GDM1 (cell line): ENCODE data around the gene CNBP.
"Not testable (repeated sequence)": the region's sequence is repeated elsewhere in the genome, so short reads cannot be mapped to it uniquely, and the experiment has no call there.

Experiments
- DNase-seq: peaks from one replicate; lab custom pipeline; 2025; lab: John Stamatoyannopoulos, UW

Gene CNBP

DNA sequence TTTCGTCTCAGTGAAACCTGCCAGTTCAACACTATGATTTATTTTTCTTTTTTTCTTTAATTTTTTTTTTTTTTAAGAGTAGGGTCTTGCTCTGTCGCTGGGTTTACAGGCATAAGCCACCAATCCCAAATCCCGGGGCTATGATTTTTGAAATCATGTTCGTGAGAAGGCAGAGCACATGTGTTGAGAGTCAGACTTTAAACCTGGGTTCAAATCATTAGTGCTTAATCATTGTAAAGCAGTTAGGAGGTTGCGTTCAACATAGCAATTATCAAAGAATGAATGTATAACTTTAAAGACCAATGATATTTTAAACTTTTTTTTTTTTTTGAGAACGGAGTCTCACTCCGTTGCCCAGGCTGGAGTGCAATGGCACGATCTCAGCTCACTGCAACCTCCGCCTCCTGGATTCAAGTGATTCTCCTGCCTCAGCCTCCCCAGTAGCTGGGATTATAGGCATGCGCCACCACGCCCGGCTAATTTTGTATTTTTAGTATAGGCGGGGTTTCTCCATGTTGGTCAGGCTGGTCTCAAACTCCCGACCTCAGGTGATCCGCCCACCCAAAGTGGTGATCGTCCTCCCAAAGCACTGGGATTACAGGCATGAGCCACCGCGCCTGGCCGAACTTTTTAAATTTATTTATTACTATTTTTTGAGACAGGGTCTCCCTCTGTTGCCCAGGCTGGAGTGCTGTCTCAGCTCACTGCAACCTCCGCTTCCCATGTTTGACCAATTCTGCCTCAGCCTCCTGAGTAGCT, 1.3 kb upstream of the CNBP start:
- DNase-seq, result not testable (repeated sequence)

- DNase-seq, result no peak
Measured at GRCh38 chr3:129184396-129184657, 631 bp upstream of the CNBP start.

DNA sequence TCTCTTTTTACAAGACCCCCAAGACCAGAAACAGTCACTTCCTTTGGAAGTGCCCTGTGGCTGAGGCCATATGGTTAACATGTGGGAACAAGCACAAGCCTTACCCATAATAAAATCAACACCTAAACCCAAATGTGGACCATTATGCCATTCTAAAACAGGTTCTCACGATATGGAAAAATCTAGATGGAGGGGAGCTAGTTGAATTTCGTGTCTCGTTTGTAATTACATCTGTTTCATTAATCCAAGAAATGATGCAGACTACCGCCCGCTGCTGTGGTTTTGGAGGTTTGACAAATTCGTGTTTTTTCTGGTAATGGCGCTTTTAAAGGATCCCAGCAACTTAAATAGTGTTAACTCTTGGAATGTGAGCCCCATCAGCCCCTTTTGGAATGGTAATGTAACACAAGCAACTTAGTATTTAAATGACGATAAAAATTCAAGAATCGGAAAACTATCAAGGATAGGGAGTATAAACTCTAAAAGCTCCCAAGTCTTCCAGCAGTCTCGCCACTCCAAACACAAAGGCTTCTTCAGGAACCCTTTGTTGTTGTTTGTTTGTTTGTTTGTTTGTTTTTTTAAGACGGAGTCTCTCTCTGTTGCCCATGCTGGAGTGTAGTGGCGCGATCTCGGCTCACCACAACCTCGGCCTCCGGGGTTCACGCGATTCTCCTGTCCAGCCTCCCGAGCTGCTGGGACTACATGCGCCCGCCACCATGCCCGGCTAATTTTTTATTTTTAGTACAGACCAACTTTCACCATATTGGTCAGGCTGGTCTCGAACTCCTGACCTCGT, 1.1 kb downstream of the CNBP start:
- no peak for DNase-seq

GRCh38 chr3:129181819-129182218, 1.9 kb downstream of the CNBP start:
- no peak for DNase-seq

DNA sequence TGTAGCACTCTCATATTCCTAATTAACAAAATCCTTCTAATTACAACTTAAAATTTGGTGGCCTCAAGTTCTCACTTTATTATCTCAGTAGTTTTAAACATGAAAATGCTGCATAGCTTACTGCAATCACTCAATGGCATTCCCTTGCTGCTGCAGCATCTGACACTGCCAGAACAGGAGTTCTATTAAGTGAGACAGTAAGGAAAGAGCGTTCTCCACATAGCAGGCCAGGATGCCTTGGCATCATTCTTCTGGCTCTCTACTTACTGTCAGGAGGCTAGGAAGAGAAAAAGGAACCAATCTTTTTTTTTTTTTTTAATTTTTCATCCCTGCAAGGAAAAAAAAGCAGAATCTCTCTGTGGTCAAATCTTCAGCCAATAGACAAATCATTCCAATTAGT, 3.2 kb downstream of the CNBP start:
- no peak for DNase-seq

DNA sequence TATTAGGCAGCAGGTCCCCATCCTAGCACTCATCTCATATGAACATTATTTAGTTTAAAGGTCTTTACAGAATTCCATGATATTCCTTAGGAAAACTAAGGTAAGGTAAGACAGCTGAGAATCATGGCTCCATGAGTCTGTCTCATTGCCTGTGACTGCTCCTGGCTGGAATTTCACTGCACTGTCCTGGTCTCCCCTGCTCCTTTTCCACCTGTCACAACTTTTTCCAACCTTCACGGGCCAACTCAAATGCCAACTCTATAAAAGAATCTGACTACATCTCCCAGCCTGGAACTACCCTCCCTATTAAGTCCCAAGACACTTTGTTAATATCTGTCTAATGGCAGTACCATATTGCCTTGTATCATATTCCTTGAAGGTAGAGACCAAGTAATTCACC, 7.6 kb downstream of the CNBP start:
- no peak for DNase-seq

GRCh38 chr3:129173725-129174124, 10.0 kb downstream of the CNBP start:
- no peak for DNase-seq

GRCh38 chr3:129173206-129173605, 10.5 kb downstream of the CNBP start:
- DNase-seq, result no peak

GRCh38 chr3:129166579-129167332, 16.9 kb downstream of the CNBP start:
- DNase-seq, result no peak

DNA sequence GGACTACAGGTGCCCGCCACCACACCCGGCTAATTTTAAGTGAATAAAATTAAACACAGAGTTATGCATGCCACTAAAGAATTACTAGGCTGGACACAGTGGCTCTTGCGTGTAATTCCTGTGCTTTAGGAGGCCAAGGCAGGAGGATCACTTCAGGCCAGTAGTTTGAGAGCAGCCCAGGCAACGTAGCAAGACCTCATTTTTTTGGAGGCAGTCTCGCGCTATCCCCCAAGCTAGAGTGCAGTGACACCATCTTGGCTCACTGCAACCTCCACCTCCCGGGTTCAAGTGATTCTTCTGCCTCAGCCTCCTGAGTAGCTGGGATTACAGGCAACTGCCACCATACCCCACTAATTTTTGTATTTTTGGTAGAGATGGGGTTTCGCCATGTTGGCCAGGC, 18.1 kb downstream of the CNBP start:
- DNase-seq, result not testable (repeated sequence)

DNA sequence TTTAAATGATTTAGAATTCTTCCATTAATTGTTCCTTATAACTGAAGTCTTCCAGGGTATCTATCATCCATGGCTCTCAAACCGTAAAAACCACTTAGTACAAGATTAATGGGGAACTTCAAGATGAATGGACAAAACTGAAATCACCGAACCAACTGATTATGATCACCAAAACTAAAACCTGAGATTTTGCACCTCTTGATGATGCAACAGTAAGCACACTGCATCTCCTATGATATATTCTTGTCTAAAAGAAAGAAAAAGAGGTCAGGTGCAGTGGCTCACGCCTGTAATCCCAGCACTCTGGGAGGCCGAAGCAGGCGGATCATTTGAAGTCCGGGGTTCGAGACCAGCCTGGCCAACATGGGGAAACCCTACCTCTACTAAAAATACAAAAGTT, 19.2 kb downstream of the CNBP start:
- no peak for DNase-seq

DNA sequence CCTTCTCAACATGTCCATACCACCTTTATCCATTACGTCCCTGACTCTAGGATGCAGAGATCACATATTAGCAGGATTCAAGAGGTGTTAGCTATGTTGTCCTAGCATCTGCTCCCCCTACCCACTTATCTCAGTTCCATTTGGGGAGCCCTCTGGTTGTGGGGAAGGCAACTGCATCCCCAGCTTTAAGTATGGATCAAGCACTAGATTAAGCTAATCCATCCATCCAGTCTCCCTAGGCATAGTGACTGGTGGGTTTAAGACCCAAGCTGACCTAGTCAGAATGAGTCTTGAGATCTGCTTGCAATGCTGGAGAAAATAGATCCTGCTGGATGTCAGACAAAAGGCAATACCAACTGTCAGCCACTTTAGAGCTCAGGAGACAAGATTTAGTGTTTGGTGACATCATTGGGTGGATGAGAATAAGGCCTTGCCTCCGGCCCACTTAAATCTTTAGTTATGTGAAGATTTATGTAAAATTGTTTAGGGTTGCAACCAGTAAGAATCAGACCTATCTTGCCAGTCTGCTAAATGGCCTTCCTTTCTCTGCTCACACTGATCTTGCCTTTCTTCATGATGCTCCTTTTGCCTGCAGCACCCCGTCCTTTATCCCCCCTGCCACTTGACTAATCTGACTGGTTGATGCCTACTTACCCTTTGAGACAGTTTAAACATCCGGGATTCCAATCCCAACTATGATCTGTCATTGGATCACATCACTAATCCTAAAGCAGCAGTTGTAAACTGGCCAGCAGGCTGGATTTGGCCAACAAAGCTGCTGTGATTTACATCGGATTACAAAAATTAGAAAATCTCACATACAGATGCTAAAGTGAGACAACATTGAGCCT, 20.7 kb downstream of the CNBP start:
- no peak for DNase-seq

- no peak for DNase-seq
Measured at GRCh38 chr3:129161860-129162271, 21.8 kb downstream of the CNBP start.

- DNase-seq, result peak; percentile 93
Measured at GRCh38 chr3:129160891-129161859, 22.5 kb downstream of the CNBP start, which contains the start of gene ISY1. Gene ISY1, minus strand, starts transcription at chr3:129161063. Its CDS starts 88 bp downstream, at chr3:129160975.

GRCh38 chr3:129144786-129145185, 38.9 kb downstream of the CNBP start:
- DNase-seq, result no peak

- not testable (repeated sequence) for DNase-seq
Measured at GRCh38 chr3:129141011-129141410, 42.7 kb downstream of the CNBP start.

- DNase-seq, result no peak
Measured at GRCh38 chr3:129139911-129140310, 43.8 kb downstream of the CNBP start.

- DNase-seq, result not testable (repeated sequence)
Measured at GRCh38 chr3:129136275-129136674, 47.4 kb downstream of the CNBP start.

- no peak for DNase-seq
Measured at GRCh38 chr3:129132097-129132866, 51.4 kb downstream of the CNBP start.
